MCF 10A (cell line): Measurements from ENCODE around the gene LRP6. TPM values are rescaled to one million over a fixed set of nuclear protein-coding genes. Genes with fewer than 3 reads are reported as not detected.

Experiments used
- BruUV-seq: library from RNA; stranded (reverse); fragments of 400-500 nt; replicated peaks from 2 replicates; lab custom pipeline; 2021; lab: Mats Ljungman, UMichigan
- CTCF ChIA-PET: fragments of 300-600 bp; sonication (Branson Sonifier 250); formaldehyde crosslinking; extraction: SDS; loops from one replicate; lab custom pipeline; 2021; ENCODE audit warnings: antibody characterized with exemption, inconsistent platforms; lab: Yijun Ruan, JAX
- POLR2A ChIA-PET: fragments of 300-600, 350-650 bp; sonication (Branson Sonifier 250); formaldehyde crosslinking; extraction: SDS; loops from one replicate; lab custom pipeline; 2020; ENCODE audit warnings: antibody characterized with exemption, inconsistent platforms; lab: Yijun Ruan, JAX
- DNase-seq: peaks from one replicate; pipeline ENCODE4 v3.0.0-alpha.2; 2018; ENCODE audit not compliant: unreplicated experiment
- H3K27ac Mint-ChIP-seq: one replicate; pipeline ENCODE4 v1.8.0; 2022; ENCODE audit warnings: mild to moderate bottlenecking, low read depth, mixed read lengths; ENCODE audit not compliant: unreplicated experiment
- H3K27me3 Mint-ChIP-seq: one replicate; pipeline ENCODE4 v1.8.0; 2022; ENCODE audit warnings: mixed read lengths; ENCODE audit not compliant: insufficient read depth, unreplicated experiment
- H3K36me3 Mint-ChIP-seq: one replicate; pipeline ENCODE4 v1.8.0; 2022; ENCODE audit warnings: mild to moderate bottlenecking, moderate library complexity, mixed read lengths; ENCODE audit not compliant: insufficient read depth, unreplicated experiment
- H3K4me1 Mint-ChIP-seq: one replicate; pipeline ENCODE4 v1.8.0; 2022; ENCODE audit warnings: mixed read lengths; ENCODE audit not compliant: insufficient read depth, unreplicated experiment
- H3K4me3 Mint-ChIP-seq: one replicate; pipeline ENCODE4 v1.8.0; 2022; ENCODE audit warnings: mild to moderate bottlenecking, moderate library complexity, mixed read lengths; ENCODE audit not compliant: unreplicated experiment
- H3K9me3 Mint-ChIP-seq: one replicate; pipeline ENCODE4 v1.8.0; 2022; ENCODE audit warnings: mixed read lengths; ENCODE audit not compliant: unreplicated experiment
- CTCF ChIP-seq: fragments of 200-600 bp; IDR thresholded peaks from one replicate; pipeline ENCODE4 v1.8.0; 2022; ENCODE audit warnings: antibody characterized with exemption, mild to moderate bottlenecking; ENCODE audit not compliant: unreplicated experiment
- intact Hi-C: fragments of 100-400 bp; cut with micrococcal nuclease; formaldehyde crosslinking; loops from 2 replicates; pipeline ENCODE4 v1.14.1; 2022
- total RNA-seq: library from RNA; stranded (reverse); gene quantifications from 2 replicates; pipeline ENCODE4 v1.2.3, GENCODE V29; 2022

The LRP6 gene
- total RNA-seq, 1 experiment from 2014 or later = 24.9 TPM

- Mint-ChIP-seq H3K36me3 (peaks cover 18% of the 10 kb centered on the region), H3K4me3 (no peak overlapping the region), H3K4me1 (no peaks in the 10 kb centered on the region), H3K9me3 (peaks cover 20% of the 10 kb centered on the region), H3K27ac (no peak overlapping the region), H3K27me3 (no peaks in the 10 kb centered on the region)
- no TSS peak for BruUV-seq
- ChIA-PET POLR2A (no interaction called here), CTCF (interaction anchor here (0.5 kb wide), 1 partner anchor 487 kb away, joined by 5 read pairs; no protein-coding TSS in a partner anchor)
- intact Hi-C loops = no loop called here
- DNase-seq = no peak
- no peak for TF ChIP-seq CTCF
These were observed 158.3 kb downstream of the LRP6 start for GRCh38 chr12:12108441-12109058.

DNA sequence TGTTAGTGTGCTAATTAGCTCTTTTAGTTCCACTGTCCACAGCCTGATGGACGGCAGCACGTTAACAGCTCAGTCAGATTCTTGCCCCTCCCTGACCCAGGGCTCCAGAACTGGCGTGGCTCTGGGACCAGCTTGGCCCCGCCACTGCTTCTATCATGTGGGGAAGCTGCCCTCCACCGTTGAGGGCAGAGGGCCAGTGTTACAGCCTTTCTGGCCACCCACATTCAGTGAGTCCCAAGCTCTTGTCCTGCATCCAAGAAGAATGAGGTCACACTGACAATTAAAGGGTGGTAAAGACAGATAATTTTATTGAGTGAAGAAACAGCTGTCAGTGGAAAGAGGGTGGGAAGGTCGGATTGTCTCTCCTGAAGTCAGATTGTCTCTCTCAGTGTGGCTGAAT is 159.2 kb downstream of the LRP6 start:
- BruUV-seq = no TSS peak
- TF ChIP-seq CTCF = no peak
- H3K36me3 Mint-ChIP-seq = peaks cover 16% of the 10 kb centered on the region
- H3K27me3 Mint-ChIP-seq = no peaks in the 10 kb centered on the region
- intact Hi-C loops = no loop called here
- DNase-seq = no peak
- POLR2A ChIA-PET = no interaction called here
- H3K27ac Mint-ChIP-seq = no peak overlapping the region
- no peak overlapping the region for H3K4me3 Mint-ChIP-seq
- peaks cover 20% of the 10 kb centered on the region for H3K9me3 Mint-ChIP-seq
- H3K4me1 Mint-ChIP-seq = no peaks in the 10 kb centered on the region
- CTCF ChIA-PET = interaction anchor here (1.2 kb wide), 1 partner anchor 25 kb away, joined by 5 read pairs; no protein-coding TSS in a partner anchor

DNA sequence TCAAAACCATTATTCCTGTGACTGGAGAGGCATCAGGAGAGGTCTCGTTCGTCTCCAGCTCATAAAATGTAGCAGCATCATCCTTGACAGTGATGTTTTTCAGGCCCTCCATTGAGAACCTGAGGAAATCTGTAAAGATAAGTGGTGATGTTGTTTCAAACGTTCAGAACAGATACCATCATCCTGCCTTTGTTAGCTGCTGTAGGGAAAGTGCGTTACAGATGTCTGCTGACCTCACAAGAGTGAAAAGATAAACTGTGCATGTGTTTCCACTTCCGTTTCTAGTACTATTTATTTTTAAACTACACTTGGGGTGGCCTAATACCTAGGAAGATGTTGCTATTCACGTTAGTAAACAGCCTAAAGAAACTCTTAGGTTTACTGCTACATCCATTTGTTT is 167.7 kb downstream of the LRP6 start:
- H3K36me3 Mint-ChIP-seq = peaks cover 20% of the 10 kb centered on the region
- no peak overlapping the region for H3K27ac Mint-ChIP-seq
- CTCF ChIA-PET = interaction anchor here (0.6 kb wide), 1 partner anchor 17 kb away, joined by 3 read pairs; no protein-coding TSS in a partner anchor
- BruUV-seq = no TSS peak
- no peaks in the 10 kb centered on the region for H3K27me3 Mint-ChIP-seq
- intact Hi-C loops = no loop called here
- DNase-seq = no peak
- POLR2A ChIA-PET = no interaction called here
- no peaks in the 10 kb centered on the region for H3K4me1 Mint-ChIP-seq
- no peak overlapping the region for H3K4me3 Mint-ChIP-seq
- H3K9me3 Mint-ChIP-seq = no peaks in the 10 kb centered on the region
- TF ChIP-seq CTCF = no peak

DNA sequence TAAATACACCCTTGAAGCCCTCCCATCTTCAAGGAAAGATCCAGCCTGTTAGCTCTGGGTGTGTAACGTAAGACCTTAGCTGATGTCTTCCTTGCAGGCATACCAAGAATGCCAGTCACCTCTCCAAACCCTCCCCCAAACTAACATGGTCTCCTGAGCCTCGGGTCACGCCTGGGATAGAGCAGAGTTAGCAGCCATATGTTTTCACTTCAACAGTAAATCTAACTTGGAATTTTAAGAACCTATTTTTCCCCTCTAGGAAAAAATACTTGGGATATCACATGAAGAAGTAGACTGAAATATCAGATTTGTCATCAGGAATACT is 168.2 kb downstream of the LRP6 start:
- peaks cover 20% of the 10 kb centered on the region for H3K36me3 Mint-ChIP-seq
- POLR2A ChIA-PET = no interaction called here
- CTCF ChIA-PET = interaction anchor here (0.6 to 0.8 kb wide), 2 partner anchors 17 to 241 kb away, joined by 3 read pairs; no protein-coding TSS in a partner anchor
- H3K9me3 Mint-ChIP-seq = no peaks in the 10 kb centered on the region
- no peaks in the 10 kb centered on the region for H3K4me1 Mint-ChIP-seq
- BruUV-seq = no TSS peak
- intact Hi-C loops = no loop called here
- H3K27ac Mint-ChIP-seq = no peak overlapping the region
- TF ChIP-seq CTCF = no peak
- no peak for DNase-seq
- H3K27me3 Mint-ChIP-seq = no peaks in the 10 kb centered on the region
- no peak overlapping the region for H3K4me3 Mint-ChIP-seq
